Measurements from ENCODE around the gene TMEM69.

GRCh38 chr1:45647248-45648021 lies 40.5 kb upstream of the TMEM69 start:
- TF ChIP-seq CTCF (IDR thresholded peaks at IDR 0.05) = no peak
- no peak for TF ChIP-seq POLR2A (IDR thresholded peaks at IDR 0.05)
